Body of pancreas (tissue), 4 donors: ENCODE measurements around the gene POLR2H.

Source experiments
- POLR2A ChIP-seq, 3 donors: fragments of 450-650 bp; IDR thresholded peaks; one replicate each; pipeline ENCODE4 v1.6.1; 2016; ENCODE audit warnings: antibody characterized with exemption in 3 of 3, mild to moderate bottlenecking in 2 of 3
- TF ChIP-seq, protein P1 (sequence below), 7 experiments: fragments of 450-650 bp in 4 of 7; fragments of 200-600 bp in 3 of 7; sonication (generic) in 3 of 7; IDR thresholded peaks; one replicate each; pipeline ENCODE4 v1.5.1; 2016 to 2019; ENCODE audit warnings: antibody characterized with exemption in 7 of 7

DNA sequence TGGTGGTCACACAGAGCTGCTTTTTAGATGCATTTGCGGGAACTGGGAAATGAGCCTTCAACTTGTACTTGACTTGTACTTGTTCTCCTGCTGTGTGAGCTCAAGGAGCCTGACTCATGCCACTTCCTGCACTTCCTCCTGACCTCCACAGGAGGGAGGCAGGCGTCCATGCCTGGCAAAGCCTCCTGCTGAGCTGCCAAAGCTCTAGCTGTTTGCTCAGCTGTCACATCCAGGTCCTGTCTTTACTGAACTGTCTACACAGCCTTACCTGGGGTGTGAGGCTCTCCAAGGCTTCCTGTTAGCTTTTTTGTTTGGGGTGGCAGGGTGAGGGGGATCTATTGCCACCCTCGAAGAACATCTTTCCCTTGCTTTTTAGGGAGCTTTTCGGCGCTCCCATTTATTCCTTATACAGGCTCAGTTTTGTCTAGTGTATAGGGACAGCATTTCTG, 10.1 kb downstream of the POLR2H start:
- TF ChIP-seq POLR2A (IDR thresholded peaks at IDR 0.05) = no peak
- TF ChIP-seq, protein P1, sequence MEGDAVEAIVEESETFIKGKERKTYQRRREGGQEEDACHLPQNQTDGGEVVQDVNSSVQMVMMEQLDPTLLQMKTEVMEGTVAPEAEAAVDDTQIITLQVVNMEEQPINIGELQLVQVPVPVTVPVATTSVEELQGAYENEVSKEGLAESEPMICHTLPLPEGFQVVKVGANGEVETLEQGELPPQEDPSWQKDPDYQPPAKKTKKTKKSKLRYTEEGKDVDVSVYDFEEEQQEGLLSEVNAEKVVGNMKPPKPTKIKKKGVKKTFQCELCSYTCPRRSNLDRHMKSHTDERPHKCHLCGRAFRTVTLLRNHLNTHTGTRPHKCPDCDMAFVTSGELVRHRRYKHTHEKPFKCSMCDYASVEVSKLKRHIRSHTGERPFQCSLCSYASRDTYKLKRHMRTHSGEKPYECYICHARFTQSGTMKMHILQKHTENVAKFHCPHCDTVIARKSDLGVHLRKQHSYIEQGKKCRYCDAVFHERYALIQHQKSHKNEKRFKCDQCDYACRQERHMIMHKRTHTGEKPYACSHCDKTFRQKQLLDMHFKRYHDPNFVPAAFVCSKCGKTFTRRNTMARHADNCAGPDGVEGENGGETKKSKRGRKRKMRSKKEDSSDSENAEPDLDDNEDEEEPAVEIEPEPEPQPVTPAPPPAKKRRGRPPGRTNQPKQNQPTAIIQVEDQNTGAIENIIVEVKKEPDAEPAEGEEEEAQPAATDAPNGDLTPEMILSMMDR (IDR thresholded peaks at IDR 0.05) = peak; percentile 92 to 99 (median 99)
